Astrocyte of the spinal cord (primary cell): ENCODE results near the gene TRMT112.

Experiments used
- DNase-seq: peaks from one replicate; pipeline ENCODE4 v3.0.0; 2011; ENCODE audit warnings: low read depth, low spot score
- H3K4me3 ChIP-seq: 2 replicates; pipeline ENCODE4 v1.5.1; 2011; ENCODE audit warnings: low read depth, mild to moderate bottlenecking, low read length, moderate library complexity
- CTCF ChIP-seq: IDR thresholded peaks from 2 replicates; pipeline ENCODE4 v1.5.1; 2012; ENCODE audit warnings: low read depth, mild to moderate bottlenecking, low read length, inconsistent platforms
- in situ Hi-C: cut with HindIII; loops from 2 replicates; pipeline ENCODE4 v1.10.0; 2017; ENCODE audit warnings: low sequenced_read_pairs

The TRMT112 gene

DNA sequence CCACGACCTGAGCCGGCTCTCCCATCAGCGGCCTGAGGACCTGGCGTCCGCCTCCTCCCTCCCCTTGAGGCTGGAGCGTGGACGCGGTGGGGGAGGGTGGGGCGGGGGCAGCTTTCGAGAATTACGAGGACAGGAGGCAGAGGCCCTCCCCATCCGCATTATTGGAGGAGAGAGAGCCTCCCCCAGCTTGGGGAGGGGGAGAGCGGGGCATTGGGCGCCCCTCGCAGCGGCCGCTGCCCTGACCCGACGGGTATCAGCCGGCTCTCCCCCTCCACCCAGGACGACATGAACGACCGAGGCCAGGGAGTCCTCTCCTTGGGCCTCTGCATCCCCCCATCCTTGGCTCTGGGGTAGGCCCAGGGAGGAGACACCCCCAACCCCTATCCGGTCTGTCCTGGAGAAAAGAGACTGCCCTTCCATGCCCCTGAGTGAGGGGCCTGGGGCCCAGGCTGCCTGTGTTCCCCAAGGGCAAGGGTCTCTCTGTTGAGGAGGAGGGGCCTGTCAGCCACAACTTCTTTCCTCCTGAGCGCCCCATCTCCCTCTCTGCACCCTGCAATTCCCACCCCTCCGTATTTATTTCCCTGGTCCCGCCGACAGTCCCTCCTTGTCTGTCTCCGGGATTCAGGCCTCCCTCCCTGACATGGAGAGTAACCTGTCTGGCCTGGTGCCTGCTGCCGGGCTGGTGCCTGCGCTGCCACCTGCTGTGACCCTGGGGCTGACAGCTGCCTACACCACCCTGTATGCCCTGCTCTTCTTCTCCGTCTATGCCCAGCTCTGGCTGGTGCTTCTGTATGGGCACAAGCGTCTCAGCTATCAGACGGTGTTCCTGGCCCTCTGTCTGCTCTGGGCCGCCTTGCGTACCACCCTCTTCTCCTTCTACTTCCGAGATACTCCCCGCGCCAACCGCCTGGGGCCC, 31.2 kb downstream of the TRMT112 start:
- peak overlapping the region; percentile 71 for H3K4me3 ChIP-seq
- DNase-seq: no peak
- TF ChIP-seq CTCF: no peak
- in situ Hi-C loops: no loop called here

GRCh38 chr11:64284962-64285884, 32.1 kb downstream of the TRMT112 start, which contains the start of gene GPR137:
Gene GPR137, plus strand, starts transcription at chr11:64285848. Its CDS starts 677 bp downstream, at chr11:64286525.
- no peak for TF ChIP-seq CTCF
- peak within 1 kb of the TSS; percentile 71 for H3K4me3 ChIP-seq
- DNase-seq: peak; percentile 65
- in situ Hi-C loops: no loop called here

DNA sequence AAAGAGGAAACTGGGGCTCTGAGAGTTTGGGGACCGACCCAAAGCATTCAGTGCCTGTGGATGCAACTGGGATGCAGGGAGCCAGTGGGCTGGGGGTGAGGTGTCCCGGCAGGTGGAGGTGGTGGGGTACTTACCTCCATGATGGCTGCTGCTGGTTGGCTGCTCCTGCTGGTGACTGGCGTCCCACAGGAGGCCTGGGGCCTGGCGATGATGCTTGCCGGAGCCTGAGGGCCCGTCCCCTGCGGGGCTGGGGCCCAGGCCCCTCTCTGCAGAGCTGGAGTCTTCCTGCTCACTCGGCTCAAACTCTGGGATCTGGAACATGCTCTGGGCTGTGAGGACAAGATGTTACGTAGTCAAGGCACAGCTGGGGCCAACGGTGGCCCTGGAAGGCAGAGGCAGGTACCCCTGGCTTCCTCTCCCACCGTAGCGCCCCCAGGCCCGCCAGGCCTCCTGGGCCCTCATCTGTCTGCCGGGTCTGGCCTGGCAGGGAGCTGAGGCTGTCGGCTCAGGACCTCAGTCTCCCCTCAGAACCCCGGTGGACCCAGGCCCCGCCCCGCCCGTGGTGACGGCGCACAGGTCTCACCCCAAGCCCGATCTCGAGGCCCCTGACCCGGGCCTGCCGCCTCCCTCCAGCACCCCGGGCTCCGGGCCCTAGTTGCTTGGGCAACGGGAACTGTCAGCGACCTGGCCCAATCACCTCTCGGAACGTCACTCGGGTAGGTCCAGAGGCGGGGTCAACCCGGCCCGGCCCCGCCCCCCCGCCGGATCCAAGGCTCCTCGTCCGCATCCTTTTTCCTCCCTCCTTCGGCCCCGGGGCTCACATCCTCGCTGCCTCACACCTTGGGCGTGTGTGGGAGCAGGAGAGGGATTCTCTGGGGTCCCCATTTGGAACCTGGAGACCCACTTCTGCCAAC, 33.1 kb downstream of the TRMT112 start, which contains the start of gene BAD:
Gene BAD, minus strand, starts transcription at position 618 of the 914 bp plus-strand sequence. Its CDS starts 297 bp downstream, at position 321.
- TF ChIP-seq CTCF: no peak

GRCh38 chr11:64283092-64283491, 34.3 kb downstream of the TRMT112 start:
- no peak overlapping the region for H3K4me3 ChIP-seq
- TF ChIP-seq CTCF: no peak
- DNase-seq: no peak
- in situ Hi-C loops: no loop called here

More for the DNA sequence above, 33.1 kb downstream of the TRMT112 start, which contains the start of gene BAD:
- in situ Hi-C loops: no loop called here
- peak within 1 kb of the TSS; percentile 71 for H3K4me3 ChIP-seq
- peak; percentile 90 for DNase-seq

GRCh38 chr11:64281957-64282770, 35.2 kb downstream of the TRMT112 start:
- H3K4me3 ChIP-seq: no peak overlapping the region
- no peak for TF ChIP-seq CTCF
- in situ Hi-C loops: no loop called here
- no peak for DNase-seq
